ENCODE measurements around the gene MLKL. TPM values are rescaled to one million over a fixed set of nuclear protein-coding genes. Genes with fewer than 3 reads are reported as not detected.

MLKL gene
- total and polyA plus RNA-seq, 2 donors from 2014 or later: 7.3 to 19.4 TPM

DNA sequence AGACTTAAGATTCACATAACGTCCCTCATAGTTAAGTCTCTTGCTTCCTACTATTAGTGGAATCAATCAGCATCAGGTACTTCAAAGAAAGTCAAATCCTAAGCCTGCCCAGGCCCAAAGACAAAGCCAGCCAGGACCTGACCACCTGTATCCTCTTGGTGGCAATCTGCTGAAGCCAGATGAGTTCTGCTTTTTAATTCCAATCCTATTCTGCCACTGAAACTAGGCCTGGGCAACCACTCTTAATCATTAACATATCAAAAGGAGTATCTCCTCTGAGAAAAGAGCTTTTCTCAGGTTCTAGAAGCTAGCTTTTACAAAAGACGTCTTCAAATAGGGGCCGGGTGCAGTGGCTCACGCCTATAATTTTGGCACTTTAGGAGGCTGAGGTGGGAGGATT lies 78.7 kb downstream of the MLKL start:
- intact Hi-C loops (cut with DNase I): no loop called here
- Histone ChIP-seq H3K4me1 (ENCODE audit: control insufficient read depth in 2 of 3, insufficient read depth in 2 of 3, low read depth in 1 of 3, low read length in 3 of 3) (peaks cover 4 to 33% (median 14%) of the 10 kb centered on the region in 3 donors), H3K27ac (ENCODE audit: low read depth in 2 of 2, low read length in 2 of 2) (no peak overlapping the region), H3K27me3 (ENCODE audit: control insufficient read depth, insufficient read depth, low read length) (no peaks in the 10 kb centered on the region), H3K9me3 (ENCODE audit: control insufficient read depth in 2 of 3, insufficient read depth in 1 of 3, low read length in 3 of 3) (no peaks in the 10 kb centered on the region), H3K4me3 (ENCODE audit: low read length in 3 of 3) (no peak overlapping the region), H3K36me3 (ENCODE audit: control insufficient read depth in 2 of 3, insufficient read depth in 3 of 3, low read length in 3 of 3) (peaks cover 5 to 12% (median 7%) of the 10 kb centered on the region in 3 donors), H3K9ac (ENCODE audit: low read length in 3 of 3) (no peak overlapping the region)
- TF ChIP-seq CTCF (IDR thresholded peaks at IDR 0.05; ENCODE audit: borderline replicate concordance, extremely low read depth, insufficient read depth): no peak
- no peak for DNase-seq
- FAIRE-seq: no peak

Other genes with a start within 250 kb of the MLKL start
- 167 TPM for gene GLG1, start 93.7 kb downstream of the MLKL start, total RNA-seq
- gene GLG1, start 93.7 kb downstream of the MLKL start, polyA plus RNA-seq (ENCODE audit: insufficient read depth, low read depth, low replicate concordance): 58.8 TPM
- 26.0 TPM for gene RFWD3, start 34.0 kb downstream of the MLKL start, total RNA-seq
- gene RFWD3, start 34.0 kb downstream of the MLKL start, polyA plus RNA-seq (ENCODE audit: insufficient read depth, low read depth, low replicate concordance): 5.8 TPM
- 4.2 TPM for gene FA2H, start 74.0 kb upstream of the MLKL start, total RNA-seq
- gene FA2H, start 74.0 kb upstream of the MLKL start, polyA plus RNA-seq (ENCODE audit: insufficient read depth, low read depth, low replicate concordance): 10.3 TPM